Lung (tissue), 12 donors: Measurements from ENCODE around the gene EDC4. TPM values are rescaled to one million over a fixed set of nuclear protein-coding genes. Genes with fewer than 3 reads are reported as not detected.

Source experiments
- ATAC-seq: fragments of 200-7000 bp; cut with Tn5 transposase; one replicate; pipeline ENCODE4 v1.9.1; 2020; ENCODE audit warnings: moderate number of reproducible peaks; ENCODE audit not compliant: insufficient read depth, low FRiP score
- DNase-seq, 3 donors: peaks; one replicate each; pipeline ENCODE4 v3.0.0-alpha.2; 2013 to 2017
- H3K27ac ChIP-seq, 2 donors: one replicate each; pipeline ENCODE4 v1.5.1; 2013; ENCODE audit warnings: mild to moderate bottlenecking in 2 of 2, moderate library complexity in 2 of 2, control low read depth in 1 of 2, inconsistent platforms in 1 of 2, low read depth in 1 of 2, low read length in 1 of 2
- H3K27me3 ChIP-seq, 3 donors: one replicate each; pipeline ENCODE4 v1.5.1; 2013; ENCODE audit warnings: low read length in 2 of 3; ENCODE audit not compliant: control insufficient read depth in 3 of 3, insufficient read depth in 3 of 3
- H3K36me3 ChIP-seq, 4 donors: one replicate each; pipeline ENCODE4 v1.5.1; 2013; ENCODE audit warnings: low read length in 4 of 4, mild to moderate bottlenecking in 1 of 4, moderate library complexity in 1 of 4; ENCODE audit not compliant: control insufficient read depth in 4 of 4, insufficient read depth in 4 of 4
- H3K4me1 ChIP-seq, 5 donors: one replicate each; pipeline ENCODE4 v1.5.1; 2013; ENCODE audit warnings: low read length in 5 of 5, mild to moderate bottlenecking in 2 of 5, moderate library complexity in 1 of 5; ENCODE audit not compliant: control insufficient read depth in 5 of 5, insufficient read depth in 5 of 5
- H3K4me3 ChIP-seq: one replicate; pipeline ENCODE4 v1.5.1; 2013; ENCODE audit warnings: mild to moderate bottlenecking, control low read depth, moderate library complexity
- H3K9ac ChIP-seq, 2 donors: one replicate each; pipeline ENCODE4 v1.5.1; 2013; ENCODE audit warnings: low read length in 2 of 2, control low read depth in 1 of 2; ENCODE audit not compliant: insufficient read depth in 1 of 2
- H3K9me3 ChIP-seq, 4 donors: one replicate each; pipeline ENCODE4 v1.5.1; 2013; ENCODE audit warnings: low read length in 3 of 4, mild to moderate bottlenecking in 1 of 4, moderate library complexity in 1 of 4; ENCODE audit not compliant: control insufficient read depth in 4 of 4, insufficient read depth in 3 of 4
- CTCF ChIP-seq: IDR thresholded peaks from 2 replicates; pipeline ENCODE4 v1.5.1; 2012; ENCODE audit warnings: mild to moderate bottlenecking; ENCODE audit errors: control extremely low read depth, extremely low read depth
- WGBS, 2 donors: extraction: QIAGEN DNeasy Blood & Tissue Kit; methylation state at CpG; one replicate each; pipeline ENCODE4 v1.1.7; 2013; 5-methylcytosine and 5-hydroxymethylcytosine counted together
- polyA plus RNA-seq, 2 donors: library from polyadenylated mRNA; stranded (reverse); fragments of 200-250 nt; gene quantifications; one replicate each; pipeline ENCODE4 v1.2.1, GENCODE V29; 2013
- total RNA-seq, 2 donors: library from RNA; depleted of rRNA in 1 of 2; stranded (reverse); fragments of >200 nt in 1 of 2; gene quantifications; one replicate each; pipeline ENCODE4 v1.2.1, GENCODE V29; 2014 to 2021
- donor health status: control.
- donor health status: control.
- donor health status: Bipolar disorder and iron deficiency.
- donor health status: healthy.
- donor health status: DM: yes; HTN: yes; CAD: no.

Gene EDC4
- total and polyA plus RNA-seq, 4 donors = 33.5 to 60.5 (median 39.5) TPM

- 0 to 1% methylated on average over 46 to 57 of the region's 57 CpGs for WGBS, 2 donors
- no peak for TF ChIP-seq CTCF
Observed at GRCh38 chr16:67846320-67847063, 26.4 kb upstream of the EDC4 start, which contains the start of gene NUTF2. NUTF2 (plus strand) TSS chr16:67846933; CDS start chr16:67865131, 18,198 bp downstream.

GRCh38 chr16:67847064-67847861 lies 25.6 kb upstream of the EDC4 start, which contains the start of gene CENPT:
CENPT (minus strand) TSS chr16:67847693; CDS start chr16:67833859, 13,834 bp downstream.
- Histone ChIP-seq H3K27ac (peak within 1 kb of the TSS; percentile 93 to 97), H3K9ac (peak within 1 kb of the TSS; percentile 70 to 84), H3K36me3 (peaks cover 0 to 4% (median 3%) of the 10 kb centered on the region in 4 donors), H3K27me3 (no peaks in the 10 kb centered on the region), H3K4me1 (peaks cover 20 to 43% (median 24%) of the 10 kb centered on the region in 5 donors), H3K4me3 (peak within 1 kb of the TSS; percentile 78), H3K9me3 (no peaks in the 10 kb centered on the region)
- DNase-seq = peak in 2 of 3 donors; percentile 20 to 26
- TF ChIP-seq CTCF = no peak
- ATAC-seq = peak; percentile 59
- 0 to 1% methylated on average over 37 to 62 of the region's 62 CpGs for WGBS, 2 donors

More at GRCh38 chr16:67846320-67847063, 26.4 kb upstream of the EDC4 start, which contains the start of gene NUTF2:
- peaks cover 0 to 6% (median 2%) of the 10 kb centered on the region in 4 donors for H3K36me3 ChIP-seq
- peak within 1 kb of the TSS; percentile 93 to 97 for H3K27ac ChIP-seq
- ATAC-seq (peak; percentile 86), DNase-seq (peak; percentile 98)
- H3K27me3 ChIP-seq = no peaks in the 10 kb centered on the region
- peak within 1 kb of the TSS; percentile 84 to 87 for H3K9ac ChIP-seq
- no peaks in the 10 kb centered on the region for H3K9me3 ChIP-seq
- peaks cover 20 to 45% (median 24%) of the 10 kb centered on the region in 5 donors for H3K4me1 ChIP-seq
- H3K4me3 ChIP-seq = peak within 1 kb of the TSS; percentile 78

DNA sequence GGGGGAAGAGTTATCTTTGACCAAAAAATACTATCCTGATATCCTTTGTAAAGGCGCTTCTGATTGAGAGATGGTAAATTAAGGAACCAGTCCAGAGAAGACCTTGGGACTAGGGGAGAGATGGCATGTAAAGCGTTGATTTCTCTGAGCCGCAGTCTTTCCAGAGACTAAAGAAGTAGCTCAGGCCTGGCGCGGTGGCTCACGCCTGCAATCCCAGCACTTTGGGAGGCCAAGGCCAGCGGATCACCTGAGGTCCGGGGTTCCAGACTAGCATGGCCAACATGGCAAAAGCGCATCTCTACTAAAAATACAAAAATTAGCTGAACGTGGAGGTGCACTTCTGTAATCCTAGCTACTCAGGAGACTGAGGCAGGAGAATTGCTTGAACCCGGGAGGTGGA lies 24.7 kb upstream of the EDC4 start:
- no peaks in the 10 kb centered on the region for H3K27me3 ChIP-seq
- no peak for TF ChIP-seq CTCF
- H3K9me3 ChIP-seq = no peaks in the 10 kb centered on the region
- peak overlapping the region in 1 of 2 donors; percentile 97 for H3K27ac ChIP-seq
- DNase-seq (no peak), ATAC-seq (no peak)
- WGBS, 2 donors = 88 to 93% methylated on average over 11 of the region's 11 CpGs
- peaks cover 20 to 40% (median 24%) of the 10 kb centered on the region in 5 donors for H3K4me1 ChIP-seq
- H3K36me3 ChIP-seq = peaks cover 0 to 4% (median 2%) of the 10 kb centered on the region in 4 donors
- H3K9ac ChIP-seq = peak overlapping the region; percentile 70 to 84
- no peak overlapping the region for H3K4me3 ChIP-seq
